GM23248 (cell line): ENCODE measurements around the gene ALDH1L2.

Experiments
- EZH2 ChIP-seq: fragments of 200-600 bp; sonication (generic); IDR thresholded peaks from 2 replicates; pipeline ENCODE4 v1.6.1; 2018; ENCODE audit warnings: antibody characterized with exemption, mild to moderate bottlenecking; ENCODE audit not compliant: insufficient read depth, poor library complexity, severe bottlenecking
- EZH2phosphoT487 ChIP-seq: fragments of 200-600 bp; sonication (generic); IDR thresholded peaks from 2 replicates; pipeline ENCODE4 v1.6.1; 2018; ENCODE audit warnings: antibody characterized with exemption, moderate library complexity, mild to moderate bottlenecking, low read depth; ENCODE audit not compliant: insufficient read depth

- no peak for TF ChIP-seq EZH2
- no peak for TF ChIP-seq EZH2phosphoT487
Measured at GRCh38 chr12:105089817-105090216, 5.6 kb upstream of the ALDH1L2 start.
